Measurements from ENCODE around the gene ASTN1. TPM values are rescaled to one million over a fixed set of nuclear protein-coding genes. Genes with fewer than 3 reads are reported as not detected.

ASTN1 gene
- total RNA-seq, 1 experiment from 2014 or later = 0.42 TPM

- ChIA-PET POLR2A (no interaction called here), CTCF (interaction anchor here (1.4 kb wide), 1 partner anchor 17 kb away, joined by 3 read pairs; no protein-coding TSS in a partner anchor), RAD21 (ENCODE audit: low non-redundant PET in 1 of 2, low total read pairs in 2 of 2, uncharacterized antibody in 2 of 2, unreplicated experiment in 2 of 2) (no interaction called here)
- no peak for TF ChIP-seq ZFX (IDR thresholded peaks at IDR 0.05)
- no peak for TF ChIP-seq EGR1 (IDR thresholded peaks at IDR 0.05; ENCODE audit: low read depth)
- no peak for TF ChIP-seq SIN3A (IDR thresholded peaks at IDR 0.05; ENCODE audit: low read depth)
- TF ChIP-seq YY1 (IDR thresholded peaks at IDR 0.05; ENCODE audit: extremely low read depth, insufficient replicate concordance, low read depth, low read length) = no peak
- no peak for TF ChIP-seq MAX (IDR thresholded peaks at IDR 0.05)
- no peak for TF ChIP-seq JUND (IDR thresholded peaks at IDR 0.05)
- BruUV-seq (replicated peaks) = no TSS peak
- Histone ChIP-seq H3K9ac (ENCODE audit: low read length) (no peak within 1 kb of the TSS), H2AFZ (ENCODE audit: low read depth, low read length, poor library complexity, severe bottlenecking) (no peak within 1 kb of the TSS), H3K9me3 (ENCODE audit: control insufficient read depth in 1 of 2, insufficient read depth in 1 of 2, low read depth in 1 of 2, low read length in 2 of 2) (no peaks in the 10 kb centered on the region), H3K4me2 (ENCODE audit: low read length) (no peak within 1 kb of the TSS), H3K27me3 (ENCODE audit: insufficient read depth, low read length) (peaks cover 13% of the 10 kb centered on the region; the same call in 1 of the 2 replicates), H3K79me2 (ENCODE audit: insufficient read depth, low read length) (no peaks in the 10 kb centered on the region), H3K4me3 (replicated peaks in 1 of 2; ENCODE audit: low read depth in 1 of 2, low read length in 2 of 2) (no peak within 1 kb of the TSS), H3K4me1 (ENCODE audit: control insufficient read depth in 1 of 2, insufficient read depth in 2 of 2, low read length in 2 of 2) (no peaks in the 10 kb centered on the region), H4K20me1 (ENCODE audit: insufficient read depth) (no peaks in the 10 kb centered on the region), H3K36me3 (ENCODE audit: control insufficient read depth in 1 of 2, insufficient read depth in 2 of 2, low read length in 2 of 2) (no peaks in the 10 kb centered on the region), H3K27ac (ENCODE audit: low read depth, low read length) (no peak within 1 kb of the TSS), H3K9me2 (ENCODE audit: insufficient read depth) (no peaks in the 10 kb centered on the region)
- ATAC-seq (no peak), DNase-seq (ENCODE audit: low read depth, low spot score) (no peak)
- intact Hi-C loops (cut with micrococcal nuclease) = no loop called here
Measured at GRCh38 chr1:177170756-177171535, 6.4 kb upstream of the ASTN1 start, which contains the start of gene BRINP2. BRINP2 (plus strand) TSS chr1:177170958; CDS start chr1:177229877, 58,919 bp downstream.

- no peak for ATAC-seq
- CTCF ChIA-PET = no interaction called here
Measured at GRCh38 chr1:177165069-177165439, 542 bp upstream of the ASTN1 start.

More at GRCh38 chr1:177165069-177165439, 542 bp upstream of the ASTN1 start:
- Histone ChIP-seq H3K79me2 (ENCODE audit: insufficient read depth, low read length) (no peaks in the 10 kb centered on the region), H2AFZ (ENCODE audit: low read depth, low read length, poor library complexity, severe bottlenecking) (no peak overlapping the region), H3K9ac (ENCODE audit: low read length) (no peak overlapping the region), H3K9me2 (ENCODE audit: insufficient read depth) (no peaks in the 10 kb centered on the region), H3K9me3 (ENCODE audit: control insufficient read depth in 1 of 2, insufficient read depth in 1 of 2, low read depth in 1 of 2, low read length in 2 of 2) (no peaks in the 10 kb centered on the region), H3K4me3 (replicated peaks in 1 of 2; ENCODE audit: low read depth in 1 of 2, low read length in 2 of 2) (no peak overlapping the region), H3K27me3 (ENCODE audit: insufficient read depth, low read length) (peaks cover 13% of the 10 kb centered on the region; the same call in 1 of the 2 replicates), H4K20me1 (ENCODE audit: insufficient read depth) (no peaks in the 10 kb centered on the region), H3K4me1 (ENCODE audit: control insufficient read depth in 1 of 2, insufficient read depth in 2 of 2, low read length in 2 of 2) (no peaks in the 10 kb centered on the region), H3K4me2 (ENCODE audit: low read length) (no peak overlapping the region), H3K36me3 (ENCODE audit: control insufficient read depth in 1 of 2, insufficient read depth in 2 of 2, low read length in 2 of 2) (no peaks in the 10 kb centered on the region), H3K27ac (ENCODE audit: low read depth, low read length) (no peak overlapping the region)
- no peak for DNase-seq (ENCODE audit: low read depth, low spot score)
- no TSS peak for BruUV-seq (replicated peaks)
- RAD21 ChIA-PET (ENCODE audit: low non-redundant PET in 1 of 2, low total read pairs in 2 of 2, uncharacterized antibody in 2 of 2, unreplicated experiment in 2 of 2) = no interaction called here
- intact Hi-C loops (cut with micrococcal nuclease) = no loop called here
- no peak for TF ChIP-seq ELF1 (IDR thresholded peaks at IDR 0.05; ENCODE audit: borderline replicate concordance, low read depth)
- no peak for TF ChIP-seq SIN3A (IDR thresholded peaks at IDR 0.05; ENCODE audit: low read depth)
- no peak for TF ChIP-seq RAD21 (IDR thresholded peaks at IDR 0.05; ENCODE audit: low read depth)
- TF ChIP-seq SP1 (IDR thresholded peaks at IDR 0.05; ENCODE audit: low read depth) = no peak
- TF ChIP-seq YY1 (IDR thresholded peaks at IDR 0.05; ENCODE audit: extremely low read depth, insufficient replicate concordance, low read depth, low read length) = no peak
- no peak for TF ChIP-seq POLR2A (IDR thresholded peaks at IDR 0.05; ENCODE audit: borderline replicate concordance, extremely low read depth, insufficient read depth, insufficient read length)
- no peak for TF ChIP-seq EZH2 (IDR thresholded peaks at IDR 0.05)
- TF ChIP-seq ZBTB33 (IDR thresholded peaks at IDR 0.05; ENCODE audit: extremely low read depth, insufficient replicate concordance, low read length) = no peak
- TF ChIP-seq EZH2phosphoT487 (IDR thresholded peaks at IDR 0.05; ENCODE audit: borderline replicate concordance) = no peak
- TF ChIP-seq TCF7L2 (IDR thresholded peaks at IDR 0.05; ENCODE audit: borderline replicate concordance, extremely low read depth, insufficient read depth, insufficient read length) = no peak
- no peak for TF ChIP-seq SRF (IDR thresholded peaks at IDR 0.05; ENCODE audit: low read depth)
- no peak for TF ChIP-seq MAX (IDR thresholded peaks at IDR 0.05)
- POLR2A ChIA-PET = no interaction called here

Measured in HCT116 (cell line).